BE2C (cell line): ENCODE measurements around the gene COPG1. TPM values are rescaled to one million over a fixed set of nuclear protein-coding genes. Genes with fewer than 3 reads are reported as not detected.

Source experiments
- DNase-seq: peaks from one replicate; pipeline ENCODE4 v3.0.0-alpha.2; 2020
- H3K27me3 ChIP-seq: fragments of 250-450 bp; sonication (Bioruptor Pico); 2 replicates; pipeline ENCODE4 v1.5.1; 2020; ENCODE audit warnings: mild to moderate bottlenecking
- H3K36me3 ChIP-seq: fragments of 250-450 bp; sonication (Bioruptor Pico); 2 replicates; pipeline ENCODE4 v1.5.1; 2020; ENCODE audit warnings: mild to moderate bottlenecking
- H3K4me1 ChIP-seq: fragments of 250-450 bp; sonication (Bioruptor Pico); 2 replicates; pipeline ENCODE4 v1.5.1; 2020
- H3K4me3 ChIP-seq: 2 replicates; pipeline ENCODE4 v1.5.1; 2011; ENCODE audit warnings: low read depth, low read length
- H3K9me3 ChIP-seq: fragments of 250-450 bp; sonication (Bioruptor Pico); 2 replicates; pipeline ENCODE4 v1.5.1; 2020
- polyA plus RNA-seq: library from polyadenylated mRNA; unstranded; fragments of >200 nt; gene quantifications from one replicate; pipeline ENCODE4 v1.2.1, GENCODE V29; 2012; ENCODE audit warnings: low read depth, missing spikeins; ENCODE audit not compliant: insufficient read length, insufficient read depth
- TF ChIP-seq, protein P1 (sequence below): IDR thresholded peaks from 2 replicates; pipeline ENCODE4 v1.5.1; 2012; ENCODE audit warnings: mild to moderate bottlenecking, low read depth, low read length

The COPG1 gene, protein sequence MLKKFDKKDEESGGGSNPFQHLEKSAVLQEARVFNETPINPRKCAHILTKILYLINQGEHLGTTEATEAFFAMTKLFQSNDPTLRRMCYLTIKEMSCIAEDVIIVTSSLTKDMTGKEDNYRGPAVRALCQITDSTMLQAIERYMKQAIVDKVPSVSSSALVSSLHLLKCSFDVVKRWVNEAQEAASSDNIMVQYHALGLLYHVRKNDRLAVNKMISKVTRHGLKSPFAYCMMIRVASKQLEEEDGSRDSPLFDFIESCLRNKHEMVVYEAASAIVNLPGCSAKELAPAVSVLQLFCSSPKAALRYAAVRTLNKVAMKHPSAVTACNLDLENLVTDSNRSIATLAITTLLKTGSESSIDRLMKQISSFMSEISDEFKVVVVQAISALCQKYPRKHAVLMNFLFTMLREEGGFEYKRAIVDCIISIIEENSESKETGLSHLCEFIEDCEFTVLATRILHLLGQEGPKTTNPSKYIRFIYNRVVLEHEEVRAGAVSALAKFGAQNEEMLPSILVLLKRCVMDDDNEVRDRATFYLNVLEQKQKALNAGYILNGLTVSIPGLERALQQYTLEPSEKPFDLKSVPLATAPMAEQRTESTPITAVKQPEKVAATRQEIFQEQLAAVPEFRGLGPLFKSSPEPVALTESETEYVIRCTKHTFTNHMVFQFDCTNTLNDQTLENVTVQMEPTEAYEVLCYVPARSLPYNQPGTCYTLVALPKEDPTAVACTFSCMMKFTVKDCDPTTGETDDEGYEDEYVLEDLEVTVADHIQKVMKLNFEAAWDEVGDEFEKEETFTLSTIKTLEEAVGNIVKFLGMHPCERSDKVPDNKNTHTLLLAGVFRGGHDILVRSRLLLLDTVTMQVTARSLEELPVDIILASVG
- 137 TPM for polyA plus RNA-seq

DNA sequence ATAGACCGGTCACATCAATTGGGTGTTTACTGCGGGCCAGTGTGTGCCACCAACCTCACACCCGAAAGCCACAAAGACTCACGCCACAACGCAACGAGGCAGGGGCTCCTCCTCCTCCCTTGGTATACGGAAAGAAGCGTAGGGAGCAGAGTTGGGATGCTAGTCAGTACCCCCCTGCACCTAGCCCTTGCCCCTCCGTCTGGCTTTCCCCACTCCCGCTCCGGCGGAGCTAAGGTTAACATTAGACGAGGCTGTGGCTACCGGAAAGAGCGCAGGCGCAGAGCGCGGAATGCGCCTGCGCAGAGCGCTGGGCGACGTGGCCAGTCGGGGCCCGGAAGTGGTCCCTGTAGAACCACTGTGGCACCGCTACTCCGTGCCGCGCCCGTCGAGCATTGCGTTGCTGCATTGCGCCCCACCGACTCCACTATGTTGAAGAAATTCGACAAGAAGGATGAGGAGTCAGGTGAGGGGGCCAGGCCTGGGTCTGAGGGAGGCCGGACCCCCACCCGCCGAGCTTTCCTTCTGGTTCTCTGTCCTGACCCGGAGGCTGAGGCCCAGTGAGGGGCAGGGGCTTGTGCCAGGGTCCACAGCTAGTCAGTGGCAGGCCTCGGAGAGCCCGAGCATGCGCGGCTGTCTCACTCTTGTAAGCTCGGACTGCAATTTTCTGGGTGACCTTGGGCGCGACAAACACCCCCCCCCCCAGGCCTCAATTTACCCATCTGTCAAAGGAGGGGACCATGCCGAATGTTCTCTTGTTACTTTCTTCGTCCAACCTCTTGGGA, at the start of gene COPG1:
COPG1 (plus strand) TSS at position 323 of the 782 bp plus-strand sequence; CDS start at position 427, 104 bp downstream.
- Histone ChIP-seq H3K27me3 (no peaks in the 10 kb centered on the region), H3K4me1 (no peaks in the 10 kb centered on the region; the same call in 1 of the 2 replicates), H3K36me3 (peaks cover 25% of the 10 kb centered on the region), H3K4me3 (peak within 1 kb of the TSS; percentile 97), H3K9me3 (no peaks in the 10 kb centered on the region)
- TF ChIP-seq, protein P1, sequence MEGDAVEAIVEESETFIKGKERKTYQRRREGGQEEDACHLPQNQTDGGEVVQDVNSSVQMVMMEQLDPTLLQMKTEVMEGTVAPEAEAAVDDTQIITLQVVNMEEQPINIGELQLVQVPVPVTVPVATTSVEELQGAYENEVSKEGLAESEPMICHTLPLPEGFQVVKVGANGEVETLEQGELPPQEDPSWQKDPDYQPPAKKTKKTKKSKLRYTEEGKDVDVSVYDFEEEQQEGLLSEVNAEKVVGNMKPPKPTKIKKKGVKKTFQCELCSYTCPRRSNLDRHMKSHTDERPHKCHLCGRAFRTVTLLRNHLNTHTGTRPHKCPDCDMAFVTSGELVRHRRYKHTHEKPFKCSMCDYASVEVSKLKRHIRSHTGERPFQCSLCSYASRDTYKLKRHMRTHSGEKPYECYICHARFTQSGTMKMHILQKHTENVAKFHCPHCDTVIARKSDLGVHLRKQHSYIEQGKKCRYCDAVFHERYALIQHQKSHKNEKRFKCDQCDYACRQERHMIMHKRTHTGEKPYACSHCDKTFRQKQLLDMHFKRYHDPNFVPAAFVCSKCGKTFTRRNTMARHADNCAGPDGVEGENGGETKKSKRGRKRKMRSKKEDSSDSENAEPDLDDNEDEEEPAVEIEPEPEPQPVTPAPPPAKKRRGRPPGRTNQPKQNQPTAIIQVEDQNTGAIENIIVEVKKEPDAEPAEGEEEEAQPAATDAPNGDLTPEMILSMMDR = no peak
- peak; percentile 89 for DNase-seq

DNA sequence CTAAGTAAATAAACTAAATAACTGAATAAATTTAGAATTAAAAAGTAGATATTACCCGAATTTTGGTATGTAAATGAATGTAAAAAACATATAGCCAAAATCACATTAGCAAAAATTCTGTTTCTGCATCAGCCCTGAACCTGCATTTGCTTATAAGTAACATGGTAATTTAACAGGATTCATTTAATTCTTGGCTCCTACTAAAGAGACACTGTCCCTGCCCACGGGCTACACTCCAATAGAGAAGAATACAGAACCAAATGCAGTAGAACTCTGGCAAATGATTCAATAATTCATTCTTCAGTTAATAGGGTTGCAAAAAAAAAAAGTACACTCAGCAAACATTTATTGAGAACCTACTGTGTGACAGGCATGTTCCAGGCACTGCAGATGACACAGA, 44.9 kb upstream of the COPG1 start:
- TF ChIP-seq, protein P1 = no peak
- Histone ChIP-seq H3K9me3 (no peaks in the 10 kb centered on the region), H3K4me1 (no peaks in the 10 kb centered on the region), H3K4me3 (no peak overlapping the region), H3K36me3 (no peaks in the 10 kb centered on the region), H3K27me3 (no peaks in the 10 kb centered on the region)
- DNase-seq = no peak

DNA sequence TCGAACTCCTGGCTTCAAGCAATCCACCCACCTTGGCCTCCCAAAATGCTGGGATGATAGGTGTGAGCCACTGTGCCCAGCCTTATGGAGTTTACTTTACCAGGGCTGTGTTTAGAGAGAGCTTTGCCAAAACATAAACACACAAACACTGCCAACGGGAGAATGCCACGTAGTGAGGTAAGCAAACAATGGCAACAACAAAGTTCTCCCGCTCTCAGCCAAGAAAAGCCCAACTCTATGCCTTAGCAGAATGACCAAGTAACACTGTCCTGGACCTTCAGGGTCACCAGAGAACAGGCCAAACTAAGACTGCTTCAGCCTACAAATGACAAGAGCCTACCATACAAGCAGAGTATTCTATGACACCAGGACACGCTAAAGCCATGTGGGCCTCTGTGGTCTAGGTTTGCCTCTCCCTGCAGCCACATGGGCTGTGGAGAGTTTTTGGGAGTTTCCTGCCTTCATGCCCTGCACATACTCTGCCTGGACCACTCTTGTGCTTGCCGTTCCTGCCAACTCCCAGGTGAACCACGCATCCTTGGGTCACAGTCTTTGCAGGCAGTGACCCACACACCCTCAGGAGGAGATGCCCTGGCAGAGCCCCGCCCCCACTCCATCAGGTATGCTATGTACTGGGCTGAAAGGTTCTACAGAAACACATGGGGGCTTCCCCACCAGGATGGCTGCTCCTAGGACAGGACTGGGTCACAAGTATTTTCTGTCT, 44.1 kb upstream of the COPG1 start:
- H3K9me3 ChIP-seq = no peaks in the 10 kb centered on the region
- no peaks in the 10 kb centered on the region for H3K27me3 ChIP-seq
- TF ChIP-seq, protein P1 = no peak
- H3K36me3 ChIP-seq = no peaks in the 10 kb centered on the region
- H3K4me1 ChIP-seq = no peaks in the 10 kb centered on the region
- DNase-seq = no peak
- H3K4me3 ChIP-seq = no peak overlapping the region

DNA sequence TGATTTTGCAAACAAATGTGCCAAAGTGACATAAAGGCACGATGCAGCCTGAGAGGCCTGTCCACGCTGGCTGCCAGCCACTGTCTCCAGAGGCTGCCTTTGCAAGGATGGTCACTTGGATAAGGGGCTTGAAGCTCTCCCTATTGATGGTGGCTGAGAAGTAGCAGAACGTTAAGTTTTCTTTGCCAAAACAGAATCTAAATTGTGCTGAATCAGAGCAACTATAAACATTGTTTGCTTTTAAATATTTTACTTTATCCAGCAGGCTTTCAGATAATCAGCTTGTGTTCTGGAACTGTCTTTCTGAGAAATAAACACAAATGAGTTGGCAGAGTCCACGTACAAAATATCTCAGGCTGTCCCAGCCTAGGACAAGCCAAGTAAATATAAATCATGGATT, 41.9 kb upstream of the COPG1 start:
- no peaks in the 10 kb centered on the region for H3K27me3 ChIP-seq
- H3K9me3 ChIP-seq = no peaks in the 10 kb centered on the region
- TF ChIP-seq, protein P1 = no peak
- no peaks in the 10 kb centered on the region for H3K36me3 ChIP-seq
- H3K4me1 ChIP-seq = no peaks in the 10 kb centered on the region; the same call in 1 of the 2 replicates
- no peak overlapping the region for H3K4me3 ChIP-seq
- DNase-seq = no peak

DNA sequence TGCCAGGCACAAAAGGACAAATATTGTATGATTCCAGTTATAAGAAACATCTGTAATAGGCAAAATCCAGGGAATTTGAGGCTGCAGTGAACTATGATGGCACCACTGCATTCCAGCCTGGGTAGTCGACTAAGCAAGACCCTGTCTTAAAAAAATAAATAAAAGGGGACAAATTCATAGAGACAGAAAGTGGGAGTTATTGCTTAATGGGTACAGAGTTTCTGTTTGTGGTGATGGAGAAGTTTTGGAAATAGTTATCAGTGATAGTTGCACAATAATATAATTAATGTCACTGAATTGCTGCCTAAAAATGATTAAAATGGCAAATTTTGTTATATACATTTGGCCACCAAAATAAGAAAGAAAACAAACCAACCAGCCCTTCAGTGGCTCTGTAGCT, 38.1 kb upstream of the COPG1 start:
- H3K9me3 ChIP-seq = no peaks in the 10 kb centered on the region
- DNase-seq = no peak
- H3K4me1 ChIP-seq = no peaks in the 10 kb centered on the region; the same call in 1 of the 2 replicates
- no peaks in the 10 kb centered on the region for H3K27me3 ChIP-seq
- TF ChIP-seq, protein P1 = no peak
- H3K4me3 ChIP-seq = no peak overlapping the region
- no peaks in the 10 kb centered on the region for H3K36me3 ChIP-seq
